ENCODE results near the gene DNASE1L3.

The DNASE1L3 gene

GRCh38 chr3:58169371-58169770 is 41.4 kb downstream of the DNASE1L3 start:
- no peaks in the 10 kb centered on the region for H3K27me3 ChIP-seq (ENCODE audit: insufficient read depth, low read length)
- no peak overlapping the region for H3K4me3 ChIP-seq (ENCODE audit: low read depth, low read length, poor library complexity, severe bottlenecking)
- H3F3A ChIP-seq (ENCODE audit: insufficient read depth, low read length), result no peaks in the 10 kb centered on the region
- no peaks in the 10 kb centered on the region for H3K79me2 ChIP-seq (ENCODE audit: insufficient read depth, low read length)
- no peak overlapping the region for H3K27ac ChIP-seq (ENCODE audit: low read depth, low read length, poor library complexity, severe bottlenecking)
- no peaks in the 10 kb centered on the region for H3K4me1 ChIP-seq (ENCODE audit: insufficient read depth, low read length, severe bottlenecking)
- H3K9ac ChIP-seq (ENCODE audit: low read length), result no peak overlapping the region
- H4K20me1 ChIP-seq (ENCODE audit: insufficient read depth, low read length), result no peaks in the 10 kb centered on the region
- no peak overlapping the region for H3K4me2 ChIP-seq (ENCODE audit: low read length)
- H2AFZ ChIP-seq (ENCODE audit: low read length), result no peak overlapping the region
- TF ChIP-seq CTCF (IDR thresholded peaks at IDR 0.05; ENCODE audit: low read length), result no peak
- TF ChIP-seq EZH2 (IDR thresholded peaks at IDR 0.05; ENCODE audit: borderline replicate concordance, low read length), result no peak
- H3K9me2 ChIP-seq (ENCODE audit: low read depth, low read length), result no peaks in the 10 kb centered on the region
- H3K36me3 ChIP-seq (ENCODE audit: insufficient read depth, low read length), result no peaks in the 10 kb centered on the region
- H3K9me3 ChIP-seq (ENCODE audit: low read length), result no peaks in the 10 kb centered on the region

GRCh38 chr3:58168498-58168897 is 42.3 kb downstream of the DNASE1L3 start:
- Histone ChIP-seq H3K4me3 (ENCODE audit: low read depth, low read length, poor library complexity, severe bottlenecking) (no peak overlapping the region), H3K9me2 (ENCODE audit: low read depth, low read length) (no peaks in the 10 kb centered on the region), H2AFZ (ENCODE audit: low read length) (no peak overlapping the region), H3K27me3 (ENCODE audit: insufficient read depth, low read length) (no peaks in the 10 kb centered on the region), H3F3A (ENCODE audit: insufficient read depth, low read length) (no peaks in the 10 kb centered on the region), H3K4me2 (ENCODE audit: low read length) (no peak overlapping the region), H4K20me1 (ENCODE audit: insufficient read depth, low read length) (no peaks in the 10 kb centered on the region), H3K36me3 (ENCODE audit: insufficient read depth, low read length) (no peaks in the 10 kb centered on the region), H3K9ac (ENCODE audit: low read length) (no peak overlapping the region), H3K9me3 (ENCODE audit: low read length) (no peaks in the 10 kb centered on the region), H3K27ac (ENCODE audit: low read depth, low read length, poor library complexity, severe bottlenecking) (no peak overlapping the region), H3K79me2 (ENCODE audit: insufficient read depth, low read length) (no peaks in the 10 kb centered on the region), H3K4me1 (ENCODE audit: insufficient read depth, low read length, severe bottlenecking) (no peaks in the 10 kb centered on the region)
- TF ChIP-seq CTCF (IDR thresholded peaks at IDR 0.05; ENCODE audit: low read length), result no peak
- TF ChIP-seq EZH2 (IDR thresholded peaks at IDR 0.05; ENCODE audit: borderline replicate concordance, low read length), result no peak

- H3K79me2 ChIP-seq (ENCODE audit: insufficient read depth, low read length), result no peaks in the 10 kb centered on the region
- no peaks in the 10 kb centered on the region for H3K27me3 ChIP-seq (ENCODE audit: insufficient read depth, low read length)
- no peak overlapping the region for H2AFZ ChIP-seq (ENCODE audit: low read length)
- H3K9ac ChIP-seq (ENCODE audit: low read length), result no peak overlapping the region
- peak; percentile 94 for TF ChIP-seq CTCF (IDR thresholded peaks at IDR 0.05; ENCODE audit: low read length)
- TF ChIP-seq EZH2 (IDR thresholded peaks at IDR 0.05; ENCODE audit: borderline replicate concordance, low read length), result no peak
- no peaks in the 10 kb centered on the region for H3K4me1 ChIP-seq (ENCODE audit: insufficient read depth, low read length, severe bottlenecking)
- no peak overlapping the region for H3K4me2 ChIP-seq (ENCODE audit: low read length)
- H3K9me3 ChIP-seq (ENCODE audit: low read length), result no peaks in the 10 kb centered on the region
- no peak overlapping the region for H3K27ac ChIP-seq (ENCODE audit: low read depth, low read length, poor library complexity, severe bottlenecking)
- no peaks in the 10 kb centered on the region for H4K20me1 ChIP-seq (ENCODE audit: insufficient read depth, low read length)
- H3K9me2 ChIP-seq (ENCODE audit: low read depth, low read length), result no peaks in the 10 kb centered on the region
- no peaks in the 10 kb centered on the region for H3F3A ChIP-seq (ENCODE audit: insufficient read depth, low read length)
- no peaks in the 10 kb centered on the region for H3K36me3 ChIP-seq (ENCODE audit: insufficient read depth, low read length)
- H3K4me3 ChIP-seq (ENCODE audit: low read depth, low read length, poor library complexity, severe bottlenecking), result no peak overlapping the region
Observed at GRCh38 chr3:58167431-58168351, 43.1 kb downstream of the DNASE1L3 start.
